ENCODE results near the gene KIF19. TPM values are rescaled to one million over a fixed set of nuclear protein-coding genes. Genes with fewer than 3 reads are reported as not detected.

Gene KIF19
- total RNA-seq, 3 donors from 2014 or later: 0.16 to 1.3 (median 0.44) TPM

GRCh38 chr17:74288785-74289184 is 37.2 kb upstream of the KIF19 start:
- H3K27ac ChIP-seq: no peak overlapping the region
- H3K4me3 ChIP-seq: no peak overlapping the region
- DNase-seq (ENCODE audit: low spot score in 2 of 2): no peak
- H3K9me3 ChIP-seq: no peaks in the 10 kb centered on the region
- TF ChIP-seq POLR2A (IDR thresholded peaks at IDR 0.05) (no peak), CTCF (IDR thresholded peaks at IDR 0.05) (no peak), POLR2AphosphoS5 (IDR thresholded peaks at IDR 0.05) (no peak)
- peaks cover 0 to 6% of the 10 kb centered on the region in 2 donors for H3K27me3 ChIP-seq
- no peaks in the 10 kb centered on the region for H3K36me3 ChIP-seq
- intact Hi-C loops (cut with DNase I; ENCODE audit: low total_unique reads): no loop called here
- no peaks in the 10 kb centered on the region for H3K4me1 ChIP-seq

- Histone ChIP-seq H3K36me3 (no peaks in the 10 kb centered on the region), H3K4me1 (no peaks in the 10 kb centered on the region), H3K4me3 (no peak overlapping the region), H3K9me3 (no peaks in the 10 kb centered on the region), H3K27ac (no peak overlapping the region), H3K27me3 (peaks cover 0 to 5% of the 10 kb centered on the region in 2 donors)
- intact Hi-C loops (cut with DNase I; ENCODE audit: low total_unique reads): no loop called here
- DNase-seq (ENCODE audit: low spot score in 2 of 2): no peak
- TF ChIP-seq POLR2AphosphoS5 (IDR thresholded peaks at IDR 0.05): no peak
- no peak for TF ChIP-seq POLR2A (IDR thresholded peaks at IDR 0.05)
- TF ChIP-seq CTCF (IDR thresholded peaks at IDR 0.05): no peak
Measured at GRCh38 chr17:74289688-74290087, 36.3 kb upstream of the KIF19 start.

- intact Hi-C loops (cut with DNase I; ENCODE audit: low total_unique reads): no loop called here
- Histone ChIP-seq H3K4me1 (no peaks in the 10 kb centered on the region), H3K27ac (no peak overlapping the region), H3K4me3 (no peak overlapping the region), H3K27me3 (no peaks in the 10 kb centered on the region), H3K36me3 (no peaks in the 10 kb centered on the region), H3K9me3 (no peaks in the 10 kb centered on the region)
- no peak for TF ChIP-seq CTCF (IDR thresholded peaks at IDR 0.05)
- TF ChIP-seq POLR2AphosphoS5 (IDR thresholded peaks at IDR 0.05): no peak
- TF ChIP-seq POLR2A (IDR thresholded peaks at IDR 0.05): no peak
- no peak for DNase-seq (ENCODE audit: low spot score in 2 of 2)
Measured at GRCh38 chr17:74290340-74290739, 35.7 kb upstream of the KIF19 start.

GRCh38 chr17:74292495-74292894 is 33.5 kb upstream of the KIF19 start:
- Histone ChIP-seq H3K27ac (no peak overlapping the region), H3K4me1 (no peaks in the 10 kb centered on the region), H3K9me3 (no peaks in the 10 kb centered on the region), H3K4me3 (no peak overlapping the region), H3K27me3 (no peaks in the 10 kb centered on the region), H3K36me3 (no peaks in the 10 kb centered on the region)
- TF ChIP-seq CTCF (IDR thresholded peaks at IDR 0.05) (no peak), POLR2AphosphoS5 (IDR thresholded peaks at IDR 0.05) (no peak), POLR2A (IDR thresholded peaks at IDR 0.05) (no peak)
- intact Hi-C loops (cut with DNase I; ENCODE audit: low total_unique reads): no loop called here
- DNase-seq (ENCODE audit: low spot score in 2 of 2): no peak

- TF ChIP-seq CTCF (IDR thresholded peaks at IDR 0.05) (no peak), POLR2AphosphoS5 (IDR thresholded peaks at IDR 0.05) (no peak), POLR2A (IDR thresholded peaks at IDR 0.05) (no peak)
- Histone ChIP-seq H3K36me3 (no peaks in the 10 kb centered on the region), H3K27ac (no peak overlapping the region), H3K4me3 (no peak overlapping the region), H3K9me3 (no peaks in the 10 kb centered on the region), H3K27me3 (peaks cover 0 to 14% of the 10 kb centered on the region in 2 donors), H3K4me1 (no peaks in the 10 kb centered on the region)
- intact Hi-C loops (cut with DNase I; ENCODE audit: low total_unique reads): no loop called here
- DNase-seq (ENCODE audit: low spot score in 2 of 2): no peak
Measured at GRCh38 chr17:74295625-74296547, 30.1 kb upstream of the KIF19 start.

All from breast epithelium (tissue), 4 donors.